SK-N-SH (cell line): ENCODE results near the gene PRMT3. TPM values are rescaled to one million over a fixed set of nuclear protein-coding genes. Genes with fewer than 3 reads are reported as not detected.

Experiments used
- CTCF ChIA-PET: fragments of 300-600, 350-600 bp; formaldehyde crosslinking; extraction: SDS; loops from one replicate; lab custom pipeline; 2021; lab: Yijun Ruan, JAX
- POLR2A ChIA-PET: fragments of 350-600 bp; sonication (Branson Sonifier 250); formaldehyde crosslinking; extraction: SDS; loops from one replicate; lab custom pipeline; 2020; ENCODE audit warnings: antibody characterized with exemption, inconsistent platforms; lab: Yijun Ruan, JAX
- DNase-seq: peaks from one replicate; pipeline ENCODE4 v3.0.0; 2012
- H2AFZ ChIP-seq: fragments of 200-600 bp; sonication (generic); 2 replicates; pipeline ENCODE4 v1.8.1; 2016; ENCODE audit warnings: antibody characterized with exemption, mild to moderate bottlenecking, low read depth
- H3F3A ChIP-seq: fragments of 200-600 bp; sonication (generic); replicated peaks from 2 replicates; pipeline ENCODE3; 2016; ENCODE audit warnings: antibody characterized with exemption, mild to moderate bottlenecking; ENCODE audit not compliant: insufficient read depth
- H3K27ac ChIP-seq, 2 experiments: fragments of 200-500 bp in 1 of 2; fragments of 200-600 bp in 1 of 2; sonication (Bioruptor generic) in 1 of 2; sonication (generic), shearing (Covaris generic) in 1 of 2; 2 replicates each; pipeline versions ENCODE4 v1.5.1 to v1.6.1; 2014 to 2016; ENCODE audit warnings: low read depth in 2 of 2, inconsistent platforms in 1 of 2, low read length in 1 of 2, mild to moderate bottlenecking in 1 of 2, mixed read lengths in 1 of 2
- H3K27me3 ChIP-seq: fragments of 200-600 bp; sonication (generic), shearing (Covaris generic); 2 replicates; pipeline ENCODE4 v1.6.1; 2016; ENCODE audit warnings: mixed run types; ENCODE audit not compliant: insufficient read depth
- H3K36me3 ChIP-seq, 2 experiments: fragments of 200-500 bp in 1 of 2; fragments of 200-600 bp in 1 of 2; sonication (Bioruptor generic) in 1 of 2; sonication (generic) in 1 of 2; replicated peaks in 1 of 2; 2 replicates each; pipeline versions ENCODE3 to v1.5.1; 2014 to 2016; ENCODE audit warnings: low read length in 1 of 2, mild to moderate bottlenecking in 1 of 2; ENCODE audit not compliant: insufficient read depth in 2 of 2, control insufficient read depth in 1 of 2
- H3K4me1 ChIP-seq, 2 experiments: fragments of 200-500 bp in 1 of 2; fragments of 200-600 bp in 1 of 2; sonication (Bioruptor generic) in 1 of 2; sonication (generic), shearing (Covaris generic) in 1 of 2; 2 replicates each; pipeline versions ENCODE4 v1.5.1 to v1.6.1; 2014 to 2016; ENCODE audit warnings: low read depth in 1 of 2, low read length in 1 of 2, mixed run types in 1 of 2; ENCODE audit not compliant: insufficient read depth in 2 of 2, control insufficient read depth in 1 of 2
- H3K4me2 ChIP-seq: fragments of 200-600 bp; sonication (generic), shearing (Covaris generic); 2 replicates; pipeline ENCODE4 v1.6.1; 2017; ENCODE audit warnings: mixed run types
- H3K4me3 ChIP-seq, 2 experiments: fragments of 200-500 bp in 1 of 2; fragments of 200-600 bp in 1 of 2; sonication (Bioruptor generic) in 1 of 2; sonication (generic), shearing (Covaris generic) in 1 of 2; 2 replicates each; pipeline versions ENCODE4 v1.5.1 to v1.8.1; 2014 to 2016; ENCODE audit warnings: low read depth in 2 of 2, inconsistent platforms in 1 of 2, low read length in 1 of 2, mild to moderate bottlenecking in 1 of 2, mixed read lengths in 1 of 2, moderate library complexity in 1 of 2
- H3K79me2 ChIP-seq: fragments of 200-600 bp; sonication (generic); 2 replicates; pipeline ENCODE4 v1.8.1; 2017; ENCODE audit warnings: mild to moderate bottlenecking; ENCODE audit not compliant: insufficient read depth
- H3K9ac ChIP-seq: fragments of 200-600 bp; sonication (generic); 2 replicates; pipeline ENCODE4 v1.6.1; 2017; ENCODE audit warnings: mixed run types
- H3K9me2 ChIP-seq: fragments of 200-600 bp; sonication (generic); 2 replicates; pipeline ENCODE4 v1.6.1; 2017; ENCODE audit warnings: mixed run types
- H3K9me3 ChIP-seq: fragments of 200-600 bp; sonication (generic); 2 replicates; pipeline ENCODE4 v1.6.1; 2017; ENCODE audit warnings: mixed run types, mild to moderate bottlenecking, moderate library complexity
- H4K20me1 ChIP-seq: fragments of 200-600 bp; sonication (generic); 2 replicates; pipeline ENCODE4 v1.6.1; 2017; ENCODE audit warnings: mild to moderate bottlenecking, mixed run types; ENCODE audit not compliant: insufficient read depth
- CHD2 ChIP-seq: fragments of 150-350 bp; IDR thresholded peaks from 2 replicates; pipeline ENCODE4 v1.6.1; 2018; ENCODE audit warnings: low read length; ENCODE audit not compliant: partially characterized antibody
- CTCF ChIP-seq: fragments of 200-600 bp; sonication (generic); IDR thresholded peaks from 2 replicates; pipeline ENCODE4 v1.6.1; 2017; ENCODE audit warnings: antibody characterized with exemption, mild to moderate bottlenecking, moderate library complexity
- ELF1 ChIP-seq: IDR thresholded peaks from 2 replicates; pipeline ENCODE4 v1.4.0; 2012
- EZH2phosphoT487 ChIP-seq: fragments of 200-600 bp; sonication (generic); IDR thresholded peaks from 2 replicates; pipeline ENCODE4 v1.6.1; 2017; ENCODE audit warnings: low read depth, mixed run types, mild to moderate bottlenecking, antibody characterized with exemption, moderate library complexity, borderline replicate concordance
- FOSL2 ChIP-seq: IDR thresholded peaks from 2 replicates; pipeline ENCODE4 v1.4.0; 2012; ENCODE audit warnings: low read depth, mild to moderate bottlenecking, moderate library complexity, borderline replicate concordance
- FOXJ3 ChIP-seq: sonication (generic); formaldehyde crosslinking; IDR thresholded peaks from 2 replicates; pipeline ENCODE4 v1.5.1; 2020; ENCODE audit warnings: mild to moderate bottlenecking, missing genetic modification reagents
- FOXM1 ChIP-seq: IDR thresholded peaks from 2 replicates; pipeline ENCODE4 v1.4.0; 2012; ENCODE audit warnings: low read depth, mild to moderate bottlenecking
- GATA2 ChIP-seq: sonication (generic); formaldehyde crosslinking; IDR thresholded peaks from 2 replicates; pipeline ENCODE4 v1.5.0; 2020; ENCODE audit warnings: mild to moderate bottlenecking, missing genetic modification reagents
- JUND ChIP-seq: IDR thresholded peaks from 2 replicates; pipeline ENCODE4 v1.4.0; 2012
- MEF2A ChIP-seq: IDR thresholded peaks from 2 replicates; pipeline ENCODE4 v1.4.0; 2012; ENCODE audit warnings: low read depth, borderline replicate concordance
- MXI1 ChIP-seq: IDR thresholded peaks from 2 replicates; pipeline ENCODE4 v1.6.1; 2012; ENCODE audit warnings: mild to moderate bottlenecking, low read depth, low read length, improper control_type of control experiment
- PBX3 ChIP-seq: IDR thresholded peaks from 2 replicates; pipeline ENCODE4; 2012
- REST ChIP-seq: IDR thresholded peaks from 2 replicates; pipeline ENCODE4 v1.6.1; 2012; ENCODE audit warnings: mild to moderate bottlenecking, low read depth, low read length, moderate library complexity
- RFX5 ChIP-seq: IDR thresholded peaks from 2 replicates; pipeline ENCODE4 v1.6.1; 2012; ENCODE audit warnings: mild to moderate bottlenecking, improper control_type of control experiment, low read length
- SIN3A ChIP-seq: IDR thresholded peaks from 2 replicates; pipeline ENCODE4 v1.6.1; 2012; ENCODE audit warnings: low read depth, mild to moderate bottlenecking, low read length, moderate library complexity, borderline replicate concordance
- SMC3 ChIP-seq: IDR thresholded peaks from 2 replicates; pipeline ENCODE4 v1.6.1; 2012; ENCODE audit warnings: low read depth, low read length, improper control_type of control experiment
- TAF1 ChIP-seq: IDR thresholded peaks from 2 replicates; pipeline ENCODE4 v1.6.1; 2012; ENCODE audit warnings: low read depth, mild to moderate bottlenecking, low read length, moderate library complexity, borderline replicate concordance
- TCF12 ChIP-seq: IDR thresholded peaks from 2 replicates; pipeline ENCODE4 v1.4.0; 2012
- TEAD4 ChIP-seq: IDR thresholded peaks from 2 replicates; pipeline ENCODE4 v1.4.0; 2012; ENCODE audit warnings: mild to moderate bottlenecking, borderline replicate concordance; ENCODE audit not compliant: insufficient read depth
- USF1 ChIP-seq: IDR thresholded peaks from 2 replicates; pipeline ENCODE4 v1.4.0; 2012; ENCODE audit warnings: low read depth, borderline replicate concordance
- WGBS: methylation state at CpG from one replicate; pipeline ENCODE4 v1.1.6; 2017; ENCODE audit warnings: low lambda C conversion rate; 5-methylcytosine and 5-hydroxymethylcytosine counted together
- polyA plus RNA-seq, 3 experiments: library from polyadenylated mRNA; depleted of rRNA; stranded (reverse); fragments of >200 nt; gene quantifications; 2 replicates each; pipeline ENCODE4 v1.2.3, GENCODE V29; 2012

The PRMT3 gene
- polyA plus RNA-seq, 1 of the 3 experiments (the other 2 are of a cell fraction), result 10.8 TPM

GRCh38 chr11:20406484-20406883 is 19.0 kb downstream of the PRMT3 start:
- no peak overlapping the region for H3K27ac ChIP-seq
- TF ChIP-seq EZH2phosphoT487 (no peak), CTCF (no peak), FOXM1 (no peak), SIN3A (no peak), FOSL2 (no peak), TEAD4 (no peak), MXI1 (no peak), ELF1 (no peak), PBX3 (no peak), TCF12 (no peak), USF1 (no peak), MEF2A (no peak)
- H3K4me3 ChIP-seq, result no peak overlapping the region
- no peaks in the 10 kb centered on the region for H3K4me1 ChIP-seq
- no peak overlapping the region for H2AFZ ChIP-seq
- no peaks in the 10 kb centered on the region for H3K79me2 ChIP-seq
- no peak overlapping the region for H3K4me2 ChIP-seq
- no peaks in the 10 kb centered on the region for H4K20me1 ChIP-seq
- no peaks in the 10 kb centered on the region for H3K9me2 ChIP-seq
- H3K9ac ChIP-seq, result no peak overlapping the region
- POLR2A ChIA-PET, result no interaction called here
- no peak for DNase-seq
- H3F3A ChIP-seq, result peaks cover 6% of the 10 kb centered on the region
- H3K36me3 ChIP-seq, result peaks cover 49 to 75% of the 10 kb centered on the region in 2 experiments
- CTCF ChIA-PET, result interaction anchor here (1.3 to 3.0 kb wide), 2 partner anchors 9 to 204 kb away, joined by 5 to 16 read pairs; no protein-coding TSS in a partner anchor
- no peaks in the 10 kb centered on the region for H3K9me3 ChIP-seq
- H3K27me3 ChIP-seq, result no peaks in the 10 kb centered on the region

- Histone ChIP-seq H4K20me1 (no peaks in the 10 kb centered on the region), H3K27me3 (no peaks in the 10 kb centered on the region), H3F3A (peaks cover 6% of the 10 kb centered on the region), H3K27ac (no peak overlapping the region), H3K9me3 (no peaks in the 10 kb centered on the region), H3K9ac (no peak overlapping the region), H3K4me2 (no peak overlapping the region), H3K36me3 (peaks cover 42 to 83% of the 10 kb centered on the region in 2 experiments), H2AFZ (no peak overlapping the region), H3K9me2 (no peaks in the 10 kb centered on the region), H3K79me2 (no peaks in the 10 kb centered on the region), H3K4me3 (no peak overlapping the region), H3K4me1 (no peaks in the 10 kb centered on the region)
- DNase-seq, result no peak
- WGBS, result 65% methylated on average over 3 of the region's 3 CpGs
- POLR2A ChIA-PET, result no interaction called here
- CTCF ChIA-PET, result interaction anchor here (0.9 kb wide), 1 partner anchor 10 kb away, joined by 5 read pairs; no protein-coding TSS in a partner anchor
- TF ChIP-seq REST, result no peak
- no peak for TF ChIP-seq RFX5
- TF ChIP-seq FOXJ3 (CRISPR knock-in tag), result no peak
- TF ChIP-seq GATA2 (CRISPR knock-in tag), result no peak
- no peak for TF ChIP-seq SIN3A
- TF ChIP-seq FOXM1, result no peak
- no peak for TF ChIP-seq CHD2
- TF ChIP-seq TAF1, result no peak
- TF ChIP-seq JUND, result no peak
- no peak for TF ChIP-seq SMC3
- TF ChIP-seq CTCF, result no peak
Measured at GRCh38 chr11:20407344-20407743, 19.8 kb downstream of the PRMT3 start.
